Trophoblast cell (in vitro differentiated cells and primary cell): ENCODE results near the gene OR11A1.

Experiments
- DNase-seq, 2 donors: peaks; one replicate each; pipeline ENCODE4 v3.0.0-alpha.2; 2016
- H2AFZ ChIP-seq: 2 replicates; pipeline ENCODE4 v1.6.1; 2013; ENCODE audit warnings: low read length, moderate library complexity, mild to moderate bottlenecking; ENCODE audit not compliant: insufficient read depth, poor library complexity
- H2AK5ac ChIP-seq: 2 replicates; pipeline ENCODE4 v1.6.1; 2013; ENCODE audit warnings: mild to moderate bottlenecking, low read length
- H2BK120ac ChIP-seq: 2 replicates; pipeline ENCODE4 v1.6.1; 2013; ENCODE audit warnings: low read length, mild to moderate bottlenecking, moderate library complexity; ENCODE audit not compliant: insufficient read depth, poor library complexity
- H2BK12ac ChIP-seq: 2 replicates; pipeline ENCODE4 v1.6.1; 2013; ENCODE audit warnings: mild to moderate bottlenecking, low read length, moderate library complexity
- H2BK5ac ChIP-seq: 2 replicates; pipeline ENCODE4 v1.6.1; 2013; ENCODE audit warnings: low read length, low read depth, moderate library complexity, mild to moderate bottlenecking; ENCODE audit not compliant: poor library complexity
- H3K14ac ChIP-seq: 2 replicates; pipeline ENCODE4 v1.6.1; 2013; ENCODE audit warnings: mild to moderate bottlenecking, low read length
- H3K18ac ChIP-seq: 2 replicates; pipeline ENCODE4 v1.6.1; 2013; ENCODE audit warnings: mild to moderate bottlenecking, low read length
- H3K23ac ChIP-seq: 2 replicates; pipeline ENCODE4 v1.6.1; 2013; ENCODE audit warnings: low read length
- H3K27ac ChIP-seq: 2 replicates; pipeline ENCODE4 v1.5.1; 2013; ENCODE audit warnings: low read depth, mild to moderate bottlenecking, inconsistent platforms, low read length, moderate library complexity
- H3K27me3 ChIP-seq: 2 replicates; pipeline ENCODE4 v1.6.1; 2013; ENCODE audit warnings: inconsistent platforms, mild to moderate bottlenecking, low read length, moderate library complexity; ENCODE audit not compliant: insufficient read depth
- H3K36me3 ChIP-seq, 2 experiments: 1 replicate in 1 of 2; 2 replicates in 1 of 2; pipeline ENCODE4 v1.6.1; 2013; ENCODE audit warnings: low read length in 2 of 2, mild to moderate bottlenecking in 2 of 2, moderate library complexity in 1 of 2; ENCODE audit not compliant: insufficient read depth in 2 of 2, control insufficient read depth in 1 of 2
- H3K4ac ChIP-seq: 2 replicates; pipeline ENCODE4 v1.6.1; 2013; ENCODE audit warnings: low read depth, mild to moderate bottlenecking, low read length, moderate library complexity
- H3K4me1 ChIP-seq, 2 experiments: 1 replicate in 1 of 2; 2 replicates in 1 of 2; pipeline ENCODE4 v1.6.1; 2013; ENCODE audit warnings: low read length in 2 of 2, mild to moderate bottlenecking in 2 of 2, moderate library complexity in 1 of 2; ENCODE audit not compliant: insufficient read depth in 2 of 2, control insufficient read depth in 1 of 2
- H3K4me2 ChIP-seq: 2 replicates; pipeline ENCODE4 v1.6.1; 2013; ENCODE audit warnings: inconsistent platforms, mild to moderate bottlenecking, low read length, moderate library complexity
- H3K4me3 ChIP-seq: 2 replicates; pipeline ENCODE4 v1.5.1; 2013; ENCODE audit warnings: mild to moderate bottlenecking, low read depth, low read length, inconsistent platforms
- H3K79me1 ChIP-seq: one replicate; pipeline ENCODE4 v1.6.1; 2013; ENCODE audit warnings: low read length
- H3K79me2 ChIP-seq: 2 replicates; pipeline ENCODE4 v1.6.1; 2013; ENCODE audit warnings: low read length, mild to moderate bottlenecking; ENCODE audit not compliant: control insufficient read depth, insufficient read depth, poor library complexity
- H3K9ac ChIP-seq: 2 replicates; pipeline ENCODE4 v1.6.1; 2013; ENCODE audit warnings: mild to moderate bottlenecking, low read length
- H3K9me3 ChIP-seq: 2 replicates; pipeline ENCODE4 v1.6.1; 2013; ENCODE audit warnings: low read depth, mild to moderate bottlenecking, control low read depth, inconsistent platforms, low read length; ENCODE audit not compliant: insufficient read depth
- H4K12ac ChIP-seq: 2 replicates; pipeline ENCODE4 v1.6.1; 2013; ENCODE audit warnings: low read depth, mild to moderate bottlenecking, low read length, moderate library complexity
- H4K8ac ChIP-seq: 2 replicates; pipeline ENCODE4 v1.6.1; 2013; ENCODE audit warnings: low read depth, mild to moderate bottlenecking, low read length, moderate library complexity
- H4K91ac ChIP-seq: one replicate; pipeline ENCODE4 v1.6.1; 2013; ENCODE audit warnings: low read depth, mild to moderate bottlenecking, low read length, moderate library complexity
- WGBS: extraction: QIAGEN DNeasy Blood & Tissue Kit; methylation state at CpG from one replicate; pipeline ENCODE4 v1.1.7; 2013; ENCODE audit warnings: missing lambda C conversion rate; ENCODE audit not compliant: insufficient read length, insufficient coverage; ENCODE audit errors: extremely low coverage; 5-methylcytosine and 5-hydroxymethylcytosine counted together

Gene OR11A1

GRCh38 chr6:29486577-29486976 is 29.7 kb upstream of the OR11A1 start:
- H3K4me2 ChIP-seq: no peak overlapping the region
- H3K4me1 ChIP-seq: no peaks in the 10 kb centered on the region
- H2BK12ac ChIP-seq: no peak overlapping the region
- H4K91ac ChIP-seq: no peak overlapping the region
- H3K18ac ChIP-seq: no peak overlapping the region
- H3K4ac ChIP-seq: no peak overlapping the region
- no peak overlapping the region for H2AK5ac ChIP-seq
- no peaks in the 10 kb centered on the region for H3K79me1 ChIP-seq
- H3K79me2 ChIP-seq: no peaks in the 10 kb centered on the region
- H3K14ac ChIP-seq: no peak overlapping the region
- no peak overlapping the region for H3K23ac ChIP-seq
- no peaks in the 10 kb centered on the region for H3K27me3 ChIP-seq
- H3K4me3 ChIP-seq: no peak overlapping the region
- no peak overlapping the region for H4K8ac ChIP-seq
- H2AFZ ChIP-seq: no peak overlapping the region
- H4K12ac ChIP-seq: no peak overlapping the region
- no peak overlapping the region for H3K9ac ChIP-seq
- no peak for DNase-seq
- peaks cover 2% of the 10 kb centered on the region for H3K9me3 ChIP-seq
- H3K27ac ChIP-seq: no peak overlapping the region
- H3K36me3 ChIP-seq: no peaks in the 10 kb centered on the region
- no peak overlapping the region for H2BK120ac ChIP-seq
- WGBS: no CpG with 5 or more reads among the region's 4 CpGs
- no peak overlapping the region for H2BK5ac ChIP-seq

GRCh38 chr6:29483735-29484134 is 26.9 kb upstream of the OR11A1 start:
- no peak overlapping the region for H3K18ac ChIP-seq
- no peaks in the 10 kb centered on the region for H3K9me3 ChIP-seq
- H3K27ac ChIP-seq: no peak overlapping the region
- H2BK12ac ChIP-seq: no peak overlapping the region
- no peak overlapping the region for H2BK120ac ChIP-seq
- H2BK5ac ChIP-seq: no peak overlapping the region
- no CpG with 5 or more reads among the region's 1 CpG for WGBS
- H4K91ac ChIP-seq: no peak overlapping the region
- H3K4me3 ChIP-seq: no peak overlapping the region
- no peak overlapping the region for H3K14ac ChIP-seq
- H4K8ac ChIP-seq: no peak overlapping the region
- no peaks in the 10 kb centered on the region for H3K79me2 ChIP-seq
- no peaks in the 10 kb centered on the region for H3K4me1 ChIP-seq
- H3K4me2 ChIP-seq: no peak overlapping the region
- H3K23ac ChIP-seq: no peak overlapping the region
- no peak overlapping the region for H2AFZ ChIP-seq
- H3K36me3 ChIP-seq: no peaks in the 10 kb centered on the region
- no peaks in the 10 kb centered on the region for H3K79me1 ChIP-seq
- no peak overlapping the region for H3K9ac ChIP-seq
- H3K4ac ChIP-seq: no peak overlapping the region
- no peak for DNase-seq
- no peaks in the 10 kb centered on the region for H3K27me3 ChIP-seq
- no peak overlapping the region for H4K12ac ChIP-seq
- no peak overlapping the region for H2AK5ac ChIP-seq

GRCh38 chr6:29483186-29483585 is 26.3 kb upstream of the OR11A1 start:
- no peak overlapping the region for H3K18ac ChIP-seq
- H3K4me1 ChIP-seq: no peaks in the 10 kb centered on the region
- no peak overlapping the region for H3K4me3 ChIP-seq
- no peak overlapping the region for H4K91ac ChIP-seq
- H2BK120ac ChIP-seq: no peak overlapping the region
- no peak overlapping the region for H4K8ac ChIP-seq
- H2BK5ac ChIP-seq: no peak overlapping the region
- H3K14ac ChIP-seq: no peak overlapping the region
- H3K4me2 ChIP-seq: no peak overlapping the region
- no peak overlapping the region for H3K23ac ChIP-seq
- no peaks in the 10 kb centered on the region for H3K36me3 ChIP-seq
- H3K4ac ChIP-seq: no peak overlapping the region
- no peaks in the 10 kb centered on the region for H3K79me2 ChIP-seq
- H3K27ac ChIP-seq: no peak overlapping the region
- no peak overlapping the region for H2BK12ac ChIP-seq
- no peak overlapping the region for H2AK5ac ChIP-seq
- H3K27me3 ChIP-seq: no peaks in the 10 kb centered on the region
- H2AFZ ChIP-seq: no peak overlapping the region
- no peaks in the 10 kb centered on the region for H3K79me1 ChIP-seq
- no CpG with 5 or more reads among the region's 3 CpGs for WGBS
- no peak overlapping the region for H4K12ac ChIP-seq
- no peak for DNase-seq
- H3K9me3 ChIP-seq: no peaks in the 10 kb centered on the region
- H3K9ac ChIP-seq: no peak overlapping the region

GRCh38 chr6:29479560-29479959 is 22.7 kb upstream of the OR11A1 start:
- Histone ChIP-seq H3K79me1 (no peaks in the 10 kb centered on the region), H3K4me1 (no peaks in the 10 kb centered on the region), H4K91ac (no peak overlapping the region), H2BK5ac (no peak overlapping the region), H2AK5ac (no peak overlapping the region), H3K36me3 (no peaks in the 10 kb centered on the region), H3K4me2 (no peak overlapping the region), H2BK12ac (no peak overlapping the region), H3K4me3 (no peak overlapping the region), H2AFZ (no peak overlapping the region), H2BK120ac (no peak overlapping the region), H3K79me2 (no peaks in the 10 kb centered on the region), H4K8ac (no peak overlapping the region), H4K12ac (no peak overlapping the region), H3K18ac (no peak overlapping the region), H3K4ac (no peak overlapping the region), H3K14ac (no peak overlapping the region), H3K9ac (no peak overlapping the region), H3K27me3 (no peaks in the 10 kb centered on the region), H3K27ac (no peak overlapping the region), H3K23ac (no peak overlapping the region), H3K9me3 (peaks cover 5% of the 10 kb centered on the region)
- no CpG with 5 or more reads among the region's 2 CpGs for WGBS
- no peak for DNase-seq
